K562 (cell line): ENCODE data around the gene LPIN1. TPM values are rescaled to one million over a fixed set of nuclear protein-coding genes. Genes with fewer than 3 reads are reported as not detected.

ENCODE experiments used
- BCLAF1 ChIP-seq, 2 experiments: fragments of 450-650 bp in 1 of 2; IDR thresholded peaks; 2 replicates each; pipeline ENCODE4 v1.6.1; 2011 to 2017; ENCODE audit warnings: low read depth in 2 of 2, antibody characterized with exemption in 1 of 2, borderline replicate concordance in 1 of 2, low read length in 1 of 2, mild to moderate bottlenecking in 1 of 2, mixed read lengths in 1 of 2; ENCODE audit not compliant: control insufficient read depth in 1 of 2
- CC2D1A ChIP-seq: fragments of 450-650 bp; IDR thresholded peaks from 2 replicates; pipeline ENCODE4 v1.6.1; 2017; ENCODE audit warnings: mild to moderate bottlenecking
- CTBP1 ChIP-seq: fragments of 450-650 bp; IDR thresholded peaks from 2 replicates; pipeline ENCODE4 v1.6.1; 2016; ENCODE audit warnings: borderline replicate concordance
- CXXC5 ChIP-seq: fragments of 250-450 bp; sonication (Bioruptor Pico); IDR thresholded peaks from 2 replicates; pipeline ENCODE4 v1.8.0; 2022; ENCODE audit warnings: inconsistent platforms, mild to moderate bottlenecking, moderate library complexity
- ETV5 ChIP-seq: sonication (generic); formaldehyde crosslinking; IDR thresholded peaks from 2 replicates; pipeline ENCODE4 v1.4.0; 2020; ENCODE audit warnings: low read depth, mild to moderate bottlenecking, missing genetic modification reagents
- FOXP4 ChIP-seq: sonication (generic); formaldehyde crosslinking; IDR thresholded peaks from 2 replicates; pipeline ENCODE4 v1.8.0; 2022; ENCODE audit warnings: mild to moderate bottlenecking, missing genetic modification reagents, borderline replicate concordance
- KLF1 ChIP-seq: fragments of 450-650 bp; IDR thresholded peaks from 2 replicates; pipeline ENCODE4 v1.6.1; 2016; ENCODE audit warnings: missing genetic modification characterization, missing compliant biosample characterization
- MAFG ChIP-seq: fragments of 450-650 bp; conservative IDR thresholded peaks from 2 replicates; pipeline ENCODE4 v1.6.1; 2016; ENCODE audit warnings: missing genetic modification characterization, missing compliant biosample characterization
- MEIS2 ChIP-seq: fragments of 450-650 bp; IDR thresholded peaks from 2 replicates; pipeline ENCODE4 v1.6.1; 2014; ENCODE audit warnings: mild to moderate bottlenecking; ENCODE audit not compliant: partially characterized antibody
- NCOR1 ChIP-seq: fragments of 450-650 bp; IDR thresholded peaks from 2 replicates; pipeline ENCODE4 v1.6.1; 2016; ENCODE audit warnings: mild to moderate bottlenecking, moderate library complexity
- RBM15 ChIP-seq: fragments of 200-400 bp; formaldehyde crosslinking; IDR thresholded peaks from 2 replicates; pipeline ENCODE4 v1.6.1; 2018; ENCODE audit warnings: mild to moderate bottlenecking, low read length, moderate library complexity; ENCODE audit not compliant: insufficient read depth
- SMARCE1 ChIP-seq: fragments of 450-650 bp; IDR thresholded peaks from 2 replicates; pipeline ENCODE4 v1.7.1; 2016; ENCODE audit warnings: mild to moderate bottlenecking
- TRIM24 ChIP-seq, 2 experiments: fragments of 450-650 bp; IDR thresholded peaks; 2 replicates each; pipeline ENCODE4 v1.6.1; 2016
- VEZF1 ChIP-seq: fragments of 200-800 bp; sonication (Bioruptor generic); IDR thresholded peaks from 2 replicates; pipeline ENCODE4 v1.6.1; 2017; ENCODE audit warnings: missing genetic modification characterization, missing compliant biosample characterization
- ZBTB9 ChIP-seq: fragments of 450-650 bp; formaldehyde crosslinking; IDR thresholded peaks from 2 replicates; pipeline ENCODE4 v1.4.0; 2020; ENCODE audit warnings: mild to moderate bottlenecking, moderate library complexity
- ZNF41 ChIP-seq: fragments of 250-450 bp; sonication (Bioruptor Pico); conservative IDR thresholded peaks from 2 replicates; pipeline ENCODE4 v1.4.0; 2020; ENCODE audit warnings: mild to moderate bottlenecking
- ZNF449 ChIP-seq: fragments of 250-450 bp; sonication (Bioruptor Pico); IDR thresholded peaks from 2 replicates; pipeline ENCODE4 v1.8.0; 2022; ENCODE audit warnings: moderate library complexity, mild to moderate bottlenecking, inconsistent platforms
- polyA plus RNA-seq, 8 experiments: library from polyadenylated mRNA; depleted of rRNA in 4 of 8; stranded (reverse) in 5 of 8; unstranded in 3 of 8; fragments of >200 nt; fragmentation: Nextera tagmentation in 2 of 8; fragmentation: Illumina TruSeq in 1 of 8; extraction: Ambion mirVana in 2 of 8; extraction: Trizol in 1 of 8; gene quantifications; 2 replicates each; pipeline versions ENCODE4 v1.2.1 to v1.2.3, GENCODE V29; 2011 to 2014; ENCODE audit warnings: inconsistent platforms in 1 of 8, missing spikeins in 1 of 8
- total RNA-seq, 7 experiments: library from RNA; depleted of rRNA in 6 of 7; stranded (reverse); fragments of >200 nt in 6 of 7; fragmentation: Illumina TruSeq in 2 of 7; extraction: Trizol in 2 of 7; gene quantifications; 2 replicates each; pipeline versions ENCODE4 v1.2.1 to v1.2.3, GENCODE V29; 2011 to 2021; ENCODE audit warnings: low replicate concordance in 1 of 7

LPIN1 gene
- total and polyA plus RNA-seq, 9 of the 15 experiments (the other 6 are each of a cell fraction or from before 2014, with no cell fraction given): 9.2 to 84.0 (median 27.8) TPM

GRCh38 chr2:11743846-11744553, 2.4 kb upstream of the LPIN1 start (continued):
- TF ChIP-seq BCLAF1 (IDR thresholded peaks at IDR 0.05; ENCODE audit: borderline replicate concordance in 1 of 2, control insufficient read depth in 1 of 2, low read depth in 2 of 2, low read length in 1 of 2) (peak in 1 of 2 experiments; percentile 65; a peak in 1 of 4 replicates), CC2D1A (peak; percentile 87; the same call in 1 of the 2 replicates), ZNF449 (CRISPR knock-in tag) (peak; percentile 47; the same call in 1 of the 2 replicates), NCOR1 (peak; percentile 70; the same call in 1 of the 2 replicates), VEZF1 (peak; percentile 91), CXXC5 (CRISPR knock-in tag) (peak; percentile 79), SMARCE1 (peak; percentile 93), RBM15 (no peak), ZBTB9 (CRISPR knock-in tag) (no peak), FOXP4 (CRISPR knock-in tag) (no peak), MAFG (tag) (peak; percentile 88), CTBP1 (peak; percentile 98), MEIS2 (peak; percentile 92), KLF1 (tag) (no peak), ETV5 (CRISPR knock-in tag) (peak; percentile 83; the same call in 1 of the 2 replicates), ZNF41 (CRISPR knock-in tag) (0 out of 2 replicates have a peak, but pooled peaks have one; percentile 55), TRIM24 (IDR thresholded peaks at IDR 0.05) (peak; percentile 74 to 89)
